Gastroesophageal sphincter (tissue), 3 donors: Measurements from ENCODE around the gene CAPN2.

ENCODE experiments used
- CTCF ChIP-seq, 4 experiments: fragments of 200-600 bp in 2 of 4; fragments of 450-650 bp in 2 of 4; sonication (generic) in 1 of 4; IDR thresholded peaks; one replicate each; pipeline ENCODE4 v1.5.1; 2017 to 2019; ENCODE audit warnings: antibody characterized with exemption in 4 of 4, mild to moderate bottlenecking in 2 of 4, moderate library complexity in 2 of 4
- POLR2A ChIP-seq, 2 donors: fragments of 450-650 bp; IDR thresholded peaks; one replicate each; pipeline ENCODE4 v1.6.1; 2017; ENCODE audit warnings: antibody characterized with exemption in 2 of 2, mild to moderate bottlenecking in 2 of 2, moderate library complexity in 1 of 2

GRCh38 chr1:223824287-223824686, 111.9 kb downstream of the CAPN2 start:
- TF ChIP-seq CTCF (IDR thresholded peaks at IDR 0.05) (no peak), POLR2A (IDR thresholded peaks at IDR 0.05) (no peak)
